Measurements from ENCODE around the gene ERBB2.

The ERBB2 gene

DNA sequence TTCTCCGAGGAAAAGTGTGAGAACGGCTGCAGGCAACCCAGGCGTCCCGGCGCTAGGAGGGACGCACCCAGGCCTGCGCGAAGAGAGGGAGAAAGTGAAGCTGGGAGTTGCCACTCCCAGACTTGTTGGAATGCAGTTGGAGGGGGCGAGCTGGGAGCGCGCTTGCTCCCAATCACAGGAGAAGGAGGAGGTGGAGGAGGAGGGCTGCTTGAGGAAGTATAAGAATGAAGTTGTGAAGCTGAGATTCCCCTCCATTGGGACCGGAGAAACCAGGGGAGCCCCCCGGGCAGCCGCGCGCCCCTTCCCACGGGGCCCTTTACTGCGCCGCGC is at the start of gene ERBB2:
Gene ERBB2, plus strand, starts transcription at position 247 of the 330 bp plus-strand sequence. CDS start 175 bp downstream, outside the sequence.
- no peak for DNase-seq (ENCODE audit: low spot score)

GRCh38 chr17:39650121-39650579 is 49.7 kb upstream of the ERBB2 start:
- DNase-seq (ENCODE audit: low spot score) = no peak

GRCh38 chr17:39651923-39652586 is 47.8 kb upstream of the ERBB2 start:
- DNase-seq (ENCODE audit: low spot score) = no peak

GRCh38 chr17:39652587-39653315 is 47.1 kb upstream of the ERBB2 start:
- no peak for DNase-seq (ENCODE audit: low spot score)

GRCh38 chr17:39653316-39653661 is 46.6 kb upstream of the ERBB2 start:
- DNase-seq (ENCODE audit: low spot score) = no peak

DNA sequence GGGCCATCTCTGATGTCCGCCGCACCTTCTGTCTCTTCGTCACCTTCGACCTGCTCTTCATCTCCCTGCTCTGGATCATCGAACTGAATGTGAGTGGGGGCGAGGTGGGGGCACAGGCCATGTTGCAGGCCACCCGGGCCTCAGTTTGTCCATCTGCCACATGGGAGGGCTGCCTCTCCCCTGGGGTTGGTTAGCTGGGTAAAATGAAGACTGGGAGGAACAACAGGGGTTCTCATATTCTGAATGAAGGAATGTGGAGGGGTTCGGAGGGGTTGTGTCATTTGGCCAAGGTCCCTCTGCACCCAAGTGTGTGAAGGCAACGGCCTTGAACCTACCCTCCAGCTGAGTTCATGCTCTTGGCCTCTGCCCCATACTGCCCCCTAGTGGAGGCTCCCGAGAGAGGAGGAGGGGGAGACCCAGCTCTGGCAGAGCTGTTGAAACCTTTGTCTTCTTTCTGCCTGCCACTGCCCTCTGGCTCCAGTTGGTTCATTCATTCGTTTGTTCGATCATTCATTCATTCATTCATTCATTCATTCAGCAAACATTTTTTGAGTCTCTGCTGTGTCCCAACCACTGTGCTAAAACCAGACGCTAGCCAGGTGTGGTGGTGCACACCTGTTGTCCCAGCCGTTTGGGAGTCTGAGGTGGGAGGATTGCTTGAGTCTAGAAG is 46.1 kb upstream of the ERBB2 start:
- peak; percentile 85 for DNase-seq (ENCODE audit: low spot score)

DNA sequence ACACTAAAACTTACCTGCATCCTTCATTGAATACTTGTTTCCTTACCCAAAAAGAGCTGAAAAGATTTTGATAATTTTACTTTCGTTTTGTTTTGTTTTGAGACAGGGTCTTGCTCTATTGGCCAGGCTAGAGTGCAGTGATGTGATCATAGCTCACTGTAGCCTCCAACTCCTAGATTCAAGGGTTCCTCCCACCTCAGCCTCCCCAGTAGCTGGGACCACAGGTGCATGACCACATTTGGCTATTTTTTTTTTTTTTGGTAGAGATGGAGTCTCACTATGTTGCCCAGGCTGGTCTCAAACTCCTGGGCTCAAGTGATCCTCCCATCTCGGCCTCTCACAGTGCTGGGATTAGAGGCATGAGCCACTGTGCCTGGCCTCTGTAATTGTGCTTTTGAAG is 44.8 kb upstream of the ERBB2 start:
- DNase-seq (ENCODE audit: low spot score) = no peak

DNA sequence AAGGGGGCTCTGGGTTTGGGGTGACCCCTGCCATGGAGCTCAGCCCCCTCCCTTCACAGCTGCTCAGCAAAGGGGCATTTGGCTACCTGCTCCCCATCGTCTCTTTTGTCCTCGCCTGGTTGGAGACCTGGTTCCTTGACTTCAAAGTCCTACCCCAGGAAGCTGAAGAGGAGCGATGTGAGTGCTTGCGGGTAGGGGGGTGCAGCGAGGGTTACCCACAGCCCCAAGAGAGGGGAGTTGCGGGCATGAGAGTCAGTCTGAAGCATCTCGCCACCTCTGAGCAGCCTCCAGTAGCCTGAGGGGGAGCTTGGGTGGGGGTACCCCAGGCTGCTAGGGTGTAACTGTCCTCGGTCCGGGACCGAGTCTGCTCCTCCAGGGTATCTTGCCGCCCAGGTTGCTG is 41.5 kb upstream of the ERBB2 start:
- DNase-seq (ENCODE audit: low spot score) = no peak

DNA sequence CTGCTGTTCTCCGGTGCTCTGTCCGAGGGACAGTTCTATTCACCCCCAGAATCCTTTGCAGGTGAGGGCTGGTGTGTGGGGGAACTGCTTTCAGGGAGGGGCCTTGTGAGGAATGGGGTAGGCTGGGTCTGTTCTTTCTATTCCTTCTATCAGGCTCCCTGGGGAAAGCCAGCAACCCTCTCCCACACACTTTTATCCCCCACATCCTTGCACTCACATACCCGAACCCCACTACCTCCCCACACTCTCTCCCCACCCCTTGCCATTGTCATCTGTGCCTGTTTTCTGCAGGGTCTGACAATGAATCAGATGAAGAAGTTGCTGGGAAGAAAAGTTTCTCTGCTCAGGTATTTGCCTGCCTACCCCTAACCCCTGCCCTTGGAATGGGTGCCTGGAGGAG is 41.1 kb upstream of the ERBB2 start:
- DNase-seq (ENCODE audit: low spot score) = no peak

DNA sequence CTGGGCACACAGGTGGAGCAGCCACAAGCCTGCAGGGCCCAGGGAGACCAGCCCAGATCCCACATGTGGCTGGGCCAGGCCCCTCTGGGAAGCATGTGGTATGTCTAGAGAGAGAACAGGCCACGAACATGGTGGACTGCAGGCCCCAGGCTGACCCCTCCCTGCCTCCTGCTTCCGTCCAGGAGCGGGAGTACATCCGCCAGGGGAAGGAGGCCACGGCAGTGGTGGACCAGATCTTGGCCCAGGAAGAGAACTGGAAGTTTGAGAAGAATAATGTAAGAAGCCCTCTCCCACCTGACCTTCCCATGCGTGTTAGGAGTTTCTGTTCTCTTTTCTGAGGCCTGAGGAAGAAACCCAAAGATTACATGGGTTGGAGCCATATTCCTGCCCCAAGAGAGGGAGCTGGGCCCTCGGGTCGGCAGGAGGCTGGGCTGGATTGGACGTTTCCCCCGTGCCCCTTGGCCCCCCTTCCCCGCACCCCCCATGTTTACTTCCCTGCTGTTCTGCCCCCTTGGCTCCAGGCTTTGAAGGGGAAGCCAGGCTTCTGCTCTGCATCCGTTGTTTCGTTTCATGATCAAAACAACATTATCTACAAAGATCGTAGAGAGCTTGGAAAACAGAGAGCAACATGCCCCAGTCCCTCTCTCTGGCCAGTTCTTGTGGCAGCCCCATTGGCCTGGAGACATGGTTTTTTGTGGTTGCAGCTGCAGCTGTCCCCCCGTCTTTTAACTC is 40.4 kb upstream of the ERBB2 start:
- no peak for DNase-seq (ENCODE audit: low spot score)

GRCh38 chr17:39660011-39660360 is 39.9 kb upstream of the ERBB2 start:
- DNase-seq (ENCODE audit: low spot score) = no peak

DNA sequence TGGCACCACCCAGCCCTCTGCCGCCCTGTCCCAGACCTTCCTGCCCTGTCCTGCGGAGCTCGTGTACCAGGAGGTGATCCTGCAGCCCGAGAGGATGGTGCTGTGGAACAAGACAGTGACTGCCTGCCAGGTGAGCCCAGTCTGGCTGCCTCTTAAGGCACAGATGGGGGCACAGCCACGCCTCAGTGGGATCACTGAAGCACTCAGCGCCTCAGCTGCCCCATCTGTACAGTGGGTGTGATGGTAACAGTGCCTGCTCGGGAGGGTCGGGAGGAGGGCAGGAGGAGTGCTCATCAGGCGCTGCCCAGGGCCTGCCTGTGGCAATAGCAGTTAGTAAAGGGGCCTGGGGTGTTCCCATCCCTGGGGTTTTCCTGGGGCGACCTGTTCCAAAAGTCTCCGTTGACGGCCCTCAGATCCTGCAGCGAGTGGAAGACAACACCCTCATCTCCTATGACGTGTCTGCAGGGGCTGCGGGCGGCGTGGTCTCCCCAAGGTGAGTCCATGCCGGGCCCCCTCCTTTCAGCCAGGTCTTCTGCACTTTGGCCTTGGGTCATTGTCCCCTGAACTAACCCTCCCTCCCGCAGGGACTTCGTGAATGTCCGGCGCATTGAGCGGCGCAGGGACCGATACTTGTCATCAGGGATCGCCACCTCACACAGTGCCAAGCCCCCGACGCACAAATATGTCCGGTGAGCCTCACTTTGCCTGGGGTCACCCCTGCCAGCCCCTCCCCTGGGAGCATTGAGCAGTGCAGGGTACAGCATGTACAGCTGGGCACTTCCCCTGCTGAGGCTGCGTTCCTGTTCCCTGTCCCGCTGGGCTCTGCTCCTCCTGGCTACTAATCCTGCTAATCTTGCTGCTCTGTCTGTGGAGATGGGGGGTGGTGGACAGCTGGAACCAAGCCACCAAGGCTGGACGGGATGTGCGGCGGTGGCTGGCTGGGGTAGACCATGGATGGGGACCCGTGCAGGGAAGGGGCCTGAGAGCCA is 39.2 kb upstream of the ERBB2 start:
- DNase-seq (ENCODE audit: low spot score) = no peak

DNA sequence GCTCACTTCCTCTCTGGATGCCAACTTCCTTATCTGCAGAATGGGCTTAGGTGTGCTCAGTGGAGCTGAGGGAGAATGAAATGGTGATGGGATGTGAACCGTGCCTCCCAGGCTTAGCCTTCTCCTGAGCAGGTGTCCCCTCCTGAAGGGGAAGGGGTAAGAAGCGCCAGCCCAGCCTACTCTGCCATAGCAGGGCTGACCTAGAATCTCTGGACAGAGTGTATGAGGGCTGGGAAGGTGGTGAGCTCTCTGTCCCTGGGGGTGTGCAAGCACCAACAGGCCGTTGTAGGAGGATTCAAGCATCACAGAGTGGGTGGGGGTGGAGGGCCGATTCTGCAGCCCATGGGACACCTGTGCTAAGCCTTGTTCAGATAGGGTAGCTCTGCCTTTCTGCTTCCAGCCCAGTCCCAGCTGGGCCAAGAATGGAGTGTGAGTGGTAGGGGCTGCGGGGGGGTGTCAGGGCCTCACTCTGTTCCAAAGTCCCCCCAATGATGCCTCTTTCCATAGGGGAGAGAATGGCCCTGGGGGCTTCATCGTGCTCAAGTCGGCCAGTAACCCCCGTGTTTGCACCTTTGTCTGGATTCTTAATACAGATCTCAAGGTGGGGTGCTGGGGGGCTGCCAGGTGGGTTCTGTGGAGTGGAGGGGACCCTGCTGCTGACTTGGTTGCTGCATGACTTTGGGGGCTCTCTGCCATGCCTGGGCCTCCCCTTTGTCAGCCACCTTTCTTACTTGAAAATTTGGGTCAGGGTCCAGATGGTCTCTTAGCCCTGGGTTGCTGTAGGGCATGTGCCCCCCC is 37.9 kb upstream of the ERBB2 start:
- no peak for DNase-seq (ENCODE audit: low spot score)

GRCh38 chr17:39662551-39663339 is 37.1 kb upstream of the ERBB2 start:
- DNase-seq (ENCODE audit: low spot score) = no peak

DNA sequence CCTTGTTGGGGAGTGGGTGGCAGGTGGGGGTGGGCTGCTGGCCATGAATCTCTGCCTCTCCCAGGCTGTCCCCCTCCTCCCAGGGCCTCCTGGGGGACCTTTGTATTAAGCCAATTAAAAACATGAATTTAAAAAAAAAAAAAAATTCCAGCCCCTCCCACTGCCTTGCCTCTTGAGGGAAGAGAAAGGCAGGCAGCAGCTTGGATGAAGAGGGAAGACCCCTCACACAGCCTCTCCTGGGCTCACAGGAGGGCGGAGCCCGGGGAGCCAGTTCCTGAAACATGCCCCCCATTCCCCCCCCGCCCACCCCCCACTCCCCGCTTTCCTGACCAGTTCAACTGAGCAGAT is 36.5 kb upstream of the ERBB2 start:
- no peak for DNase-seq (ENCODE audit: low spot score)

DNA sequence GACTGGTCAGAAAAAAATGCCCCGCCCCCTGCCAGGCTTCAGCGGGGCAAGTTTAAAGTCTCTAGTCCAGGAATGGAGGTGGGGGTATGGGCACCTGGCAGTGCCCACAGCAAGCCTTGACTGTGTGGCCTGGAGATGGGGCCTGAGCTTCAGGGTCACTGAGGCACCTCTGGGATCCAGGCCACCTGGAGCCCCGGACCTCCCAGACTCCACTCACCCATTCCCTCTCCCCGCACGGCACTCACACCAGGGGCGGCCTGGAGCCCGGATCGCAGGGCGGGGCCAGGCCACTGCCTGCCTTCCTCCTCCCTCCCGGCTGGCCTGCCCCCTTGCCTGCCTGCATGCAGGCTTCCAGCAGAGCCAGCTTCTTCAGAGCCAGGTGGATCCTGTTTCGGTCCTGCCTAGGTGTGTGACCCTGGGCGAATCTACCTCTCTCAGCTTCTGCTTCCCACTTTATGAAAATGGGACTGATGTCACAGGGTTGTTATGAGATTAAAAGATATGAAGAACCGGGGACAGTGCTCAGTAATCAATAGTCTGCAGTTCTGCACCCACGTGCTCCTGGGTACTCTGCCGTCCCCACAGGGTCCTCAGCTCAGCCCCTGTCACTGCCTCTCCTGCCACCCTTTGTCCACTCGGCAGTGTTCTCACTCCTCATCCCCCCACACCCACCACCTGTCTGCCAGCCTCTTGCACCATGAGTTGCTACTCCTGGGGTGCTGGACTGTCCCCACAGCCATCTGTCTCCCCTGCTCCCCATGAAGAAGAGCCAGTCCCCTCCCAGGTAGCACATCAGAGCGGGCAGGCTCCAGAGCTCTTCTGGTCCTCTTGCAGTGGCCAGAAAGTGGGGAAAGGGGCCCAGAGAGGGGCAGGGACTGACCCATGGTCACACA is 35.9 kb upstream of the ERBB2 start:
- no peak for DNase-seq (ENCODE audit: low spot score)

GRCh38 chr17:39664581-39665561 is 35.0 kb upstream of the ERBB2 start, which contains the start of gene TCAP:
Gene TCAP, plus strand, starts transcription at chr17:39665349. Its CDS starts 11 bp downstream, at chr17:39665360.
- no peak for DNase-seq (ENCODE audit: low spot score)
